Smooth muscle cell (in vitro differentiated cells): ENCODE measurements around the gene JMJD4. TPM values are rescaled to one million over a fixed set of nuclear protein-coding genes. Genes with fewer than 3 reads are reported as not detected.

Source experiments
- DNase-seq: peaks from one replicate; lab custom pipeline; 2025; ENCODE audit not compliant: unreplicated experiment; lab: John Stamatoyannopoulos, UW
- H2AFZ ChIP-seq: fragments of 200-600 bp; sonication (generic); 2 replicates; pipeline ENCODE4 v1.6.0; 2016; ENCODE audit warnings: antibody characterized with exemption, low read depth, mild to moderate bottlenecking
- H3F3A ChIP-seq: fragments of 200-600 bp; sonication (generic); 2 replicates; pipeline ENCODE4 v1.6.0; 2017; ENCODE audit warnings: antibody characterized with exemption, low read depth
- H3K27ac ChIP-seq: fragments of 200-600 bp; sonication (generic); 2 replicates; pipeline ENCODE4 v1.5.1; 2016; ENCODE audit warnings: low read depth, mild to moderate bottlenecking
- H3K27me3 ChIP-seq: fragments of 200-600 bp; sonication (generic); 2 replicates; pipeline ENCODE4 v1.6.1; 2016; ENCODE audit warnings: low read depth, mild to moderate bottlenecking
- H3K36me3 ChIP-seq: fragments of 200-600 bp; sonication (generic); 2 replicates; pipeline ENCODE4 v1.5.1; 2016; ENCODE audit warnings: low read depth
- H3K4me1 ChIP-seq: fragments of 200-600 bp; sonication (generic); 2 replicates; pipeline ENCODE4 v1.5.1; 2016; ENCODE audit warnings: low read depth
- H3K4me2 ChIP-seq: fragments of 200-600 bp; sonication (generic); 2 replicates; pipeline ENCODE4 v1.6.0; 2016; ENCODE audit warnings: mild to moderate bottlenecking
- H3K4me3 ChIP-seq: fragments of 200-600 bp; sonication (generic); 2 replicates; pipeline ENCODE4 v1.5.1; 2016; ENCODE audit warnings: mild to moderate bottlenecking
- H3K79me2 ChIP-seq: fragments of 200-600 bp; sonication (generic); 2 replicates; pipeline ENCODE4 v1.6.0; 2016; ENCODE audit warnings: low read depth, mild to moderate bottlenecking
- H3K9ac ChIP-seq: fragments of 200-600 bp; sonication (generic); 2 replicates; pipeline ENCODE4 v1.6.0; 2016; ENCODE audit warnings: low read depth
- H3K9me3 ChIP-seq: fragments of 200-600 bp; sonication (generic); replicated peaks from 2 replicates; pipeline ENCODE4 v1.5.1; 2016; ENCODE audit warnings: low read depth
- H4K20me1 ChIP-seq: fragments of 200-600 bp; sonication (generic); 2 replicates; pipeline ENCODE4 v1.6.0; 2016; ENCODE audit warnings: low read depth
- WGBS: methylation state at CpG from one replicate; pipeline ENCODE4 v1.1.7; 2016; ENCODE audit warnings: low lambda C conversion rate; 5-methylcytosine and 5-hydroxymethylcytosine counted together
- polyA plus RNA-seq: library from polyadenylated mRNA; unstranded; fragments of >200 nt; fragmentation: Nextera tagmentation; extraction: Ambion mirVana; gene quantifications from 2 replicates; pipeline ENCODE4 v1.2.1, GENCODE V29; 2016
- total RNA-seq: library from RNA; depleted of rRNA; stranded (reverse); fragments of >200 nt; gene quantifications from 2 replicates; pipeline ENCODE4 v1.2.3, GENCODE V29; 2014
- TF ChIP-seq, protein P1 (sequence below): fragments of 200-600 bp; sonication (generic); IDR thresholded peaks from 2 replicates; pipeline ENCODE4 v1.5.1; 2017; ENCODE audit warnings: borderline replicate concordance, mild to moderate bottlenecking, antibody characterized with exemption; ENCODE audit not compliant: insufficient read depth, poor library complexity, severe bottlenecking

Gene JMJD4
- total and polyA plus RNA-seq, 2 experiments from 2014 or later = 8.5 to 19.5 TPM

DNA sequence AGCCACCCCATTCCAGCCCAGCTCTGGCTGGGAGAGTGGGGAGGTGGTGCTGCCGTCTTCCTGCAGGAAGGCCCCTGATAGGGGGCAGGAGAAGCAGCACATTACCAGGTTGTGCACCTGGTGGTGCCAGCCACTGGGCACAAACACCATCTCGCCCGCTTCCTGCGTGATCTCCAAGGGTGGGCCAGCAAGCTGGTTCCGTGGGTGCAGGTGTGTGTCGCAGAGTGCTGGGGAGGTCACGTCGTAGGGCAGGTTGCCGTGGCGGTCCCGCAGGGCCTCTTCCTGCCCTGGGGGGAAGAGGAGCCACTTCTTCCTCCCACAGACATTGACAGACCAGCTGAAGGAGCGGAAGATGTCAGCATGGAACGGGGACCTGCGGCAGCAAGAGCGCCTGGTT, 1.8 kb downstream of the JMJD4 start:
- H3K9me3 ChIP-seq = no peaks in the 10 kb centered on the region
- no peak overlapping the region for H3K9ac ChIP-seq
- DNase-seq = no peak
- H3K4me3 ChIP-seq = no peak overlapping the region
- no peaks in the 10 kb centered on the region for H3K36me3 ChIP-seq
- peaks cover 50% of the 10 kb centered on the region for H3K79me2 ChIP-seq
- H3K4me1 ChIP-seq = peaks cover 15% of the 10 kb centered on the region
- H2AFZ ChIP-seq = no peak overlapping the region
- TF ChIP-seq, protein P1, sequence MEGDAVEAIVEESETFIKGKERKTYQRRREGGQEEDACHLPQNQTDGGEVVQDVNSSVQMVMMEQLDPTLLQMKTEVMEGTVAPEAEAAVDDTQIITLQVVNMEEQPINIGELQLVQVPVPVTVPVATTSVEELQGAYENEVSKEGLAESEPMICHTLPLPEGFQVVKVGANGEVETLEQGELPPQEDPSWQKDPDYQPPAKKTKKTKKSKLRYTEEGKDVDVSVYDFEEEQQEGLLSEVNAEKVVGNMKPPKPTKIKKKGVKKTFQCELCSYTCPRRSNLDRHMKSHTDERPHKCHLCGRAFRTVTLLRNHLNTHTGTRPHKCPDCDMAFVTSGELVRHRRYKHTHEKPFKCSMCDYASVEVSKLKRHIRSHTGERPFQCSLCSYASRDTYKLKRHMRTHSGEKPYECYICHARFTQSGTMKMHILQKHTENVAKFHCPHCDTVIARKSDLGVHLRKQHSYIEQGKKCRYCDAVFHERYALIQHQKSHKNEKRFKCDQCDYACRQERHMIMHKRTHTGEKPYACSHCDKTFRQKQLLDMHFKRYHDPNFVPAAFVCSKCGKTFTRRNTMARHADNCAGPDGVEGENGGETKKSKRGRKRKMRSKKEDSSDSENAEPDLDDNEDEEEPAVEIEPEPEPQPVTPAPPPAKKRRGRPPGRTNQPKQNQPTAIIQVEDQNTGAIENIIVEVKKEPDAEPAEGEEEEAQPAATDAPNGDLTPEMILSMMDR = no peak
- peaks cover 7% of the 10 kb centered on the region for H3F3A ChIP-seq
- H3K27ac ChIP-seq = no peak overlapping the region
- peaks cover 5% of the 10 kb centered on the region for H4K20me1 ChIP-seq
- WGBS = 97% methylated on average over 15 of the region's 15 CpGs
- H3K27me3 ChIP-seq = no peaks in the 10 kb centered on the region
- H3K4me2 ChIP-seq = no peak overlapping the region

DNA sequence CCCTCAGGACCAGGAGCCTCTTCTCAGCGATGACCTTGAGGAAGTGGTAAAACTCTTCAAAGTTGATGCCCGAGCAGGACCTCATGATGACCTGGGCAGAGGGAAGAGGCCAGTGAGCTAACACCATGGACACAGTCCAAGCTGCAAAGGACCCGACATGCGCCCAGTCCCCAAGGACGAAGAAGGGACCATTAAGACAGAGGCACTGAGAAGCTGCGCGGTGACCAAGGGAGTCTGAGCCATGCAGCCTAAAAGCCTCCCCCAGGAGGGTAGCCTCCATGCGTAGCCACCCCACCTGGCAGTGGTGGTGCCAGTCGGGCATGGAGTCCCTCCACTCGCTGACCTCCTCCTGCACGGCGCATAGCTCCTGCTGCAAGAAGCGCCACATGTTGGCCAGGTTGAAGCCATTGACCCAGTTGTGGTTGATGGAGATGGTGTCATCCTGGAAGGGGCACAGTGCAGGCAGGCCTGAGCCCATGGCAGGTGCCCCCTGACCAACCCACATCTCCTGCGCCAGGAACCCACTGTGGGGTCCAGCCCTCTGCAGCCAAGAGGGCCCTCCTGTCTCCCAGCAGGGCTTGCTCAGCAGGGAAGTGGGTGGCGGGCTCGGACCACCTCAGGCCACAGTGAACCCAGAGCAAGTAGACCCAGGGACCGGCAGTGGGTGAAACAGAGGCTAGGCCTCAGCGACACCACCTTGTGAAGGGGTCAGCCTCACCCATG, 2.4 kb downstream of the JMJD4 start:
- Histone ChIP-seq H3K4me3 (no peak overlapping the region), H3K36me3 (no peaks in the 10 kb centered on the region), H3F3A (peaks cover 7% of the 10 kb centered on the region), H3K9me3 (no peaks in the 10 kb centered on the region), H3K27me3 (no peaks in the 10 kb centered on the region), H3K79me2 (peaks cover 44% of the 10 kb centered on the region), H4K20me1 (peaks cover 4% of the 10 kb centered on the region), H3K4me1 (peaks cover 18% of the 10 kb centered on the region), H3K4me2 (no peak overlapping the region), H3K27ac (no peak overlapping the region), H3K9ac (no peak overlapping the region), H2AFZ (no peak overlapping the region)
- TF ChIP-seq, protein P1 = no peak
- no peak for DNase-seq
- WGBS = 96% methylated on average over 18 of the region's 18 CpGs

DNA sequence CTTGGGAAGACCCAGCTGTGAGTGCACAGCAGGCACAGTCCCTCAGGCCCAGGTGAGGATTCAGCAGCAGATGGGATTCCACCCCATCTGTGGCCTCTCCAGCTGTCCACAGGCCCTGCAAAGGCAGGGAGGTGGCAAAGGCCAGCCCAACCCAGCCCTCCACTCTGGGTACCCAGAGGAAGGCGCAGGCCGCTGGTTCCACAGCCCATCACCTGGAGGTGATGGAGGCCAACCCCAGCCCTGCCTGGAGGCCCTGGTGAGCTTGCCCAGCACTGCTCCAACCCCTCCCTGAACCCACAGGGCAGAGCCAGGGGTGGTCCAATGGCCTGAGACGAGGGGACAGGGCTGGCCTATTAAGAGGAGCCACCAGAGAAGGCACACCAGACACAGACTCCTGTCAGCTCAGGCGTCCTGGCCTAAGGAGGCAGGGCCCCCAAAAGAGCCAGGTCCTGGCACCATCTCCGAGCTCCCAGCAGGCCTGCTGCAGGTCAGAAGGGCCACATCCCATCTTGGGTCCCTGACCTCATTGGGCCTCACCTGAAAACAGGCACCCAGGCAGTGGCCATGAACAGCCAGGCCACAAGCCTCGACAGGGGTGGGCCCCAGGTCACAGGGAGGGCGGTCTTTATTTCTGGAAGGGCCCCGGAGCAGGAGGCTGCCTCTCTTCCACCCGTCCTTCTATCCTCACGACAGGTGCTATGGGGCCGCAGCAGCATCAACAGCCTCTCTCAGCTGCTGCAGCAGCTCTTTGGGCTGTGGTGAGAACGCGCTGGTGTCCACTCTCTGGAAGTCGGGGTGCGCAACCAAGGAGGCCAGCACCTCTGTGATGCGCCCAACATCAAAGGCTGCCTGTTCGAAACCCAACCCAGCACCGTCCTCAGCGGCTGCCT, 3.2 kb downstream of the JMJD4 start:
- H3K4me1 ChIP-seq = peaks cover 19% of the 10 kb centered on the region
- no peaks in the 10 kb centered on the region for H3K27me3 ChIP-seq
- 96% methylated on average over 19 of the region's 19 CpGs for WGBS
- H3K79me2 ChIP-seq = peaks cover 36% of the 10 kb centered on the region
- no peak overlapping the region for H3K4me3 ChIP-seq
- no peak overlapping the region for H3K27ac ChIP-seq
- no peak overlapping the region for H3K4me2 ChIP-seq
- peaks cover 7% of the 10 kb centered on the region for H3F3A ChIP-seq
- no peak for DNase-seq
- TF ChIP-seq, protein P1 = no peak
- no peaks in the 10 kb centered on the region for H3K36me3 ChIP-seq
- H2AFZ ChIP-seq = no peak overlapping the region
- H3K9ac ChIP-seq = no peak overlapping the region
- H3K9me3 ChIP-seq = no peaks in the 10 kb centered on the region
- peaks cover 4% of the 10 kb centered on the region for H4K20me1 ChIP-seq
